Liver (tissue), 9 donors: ENCODE data around the gene ATG4A. TPM values are rescaled to one million over a fixed set of nuclear protein-coding genes. Genes with fewer than 3 reads are reported as not detected.

ENCODE experiments used
- DNase-seq: peaks from one replicate; pipeline ENCODE4 v3.0.0-alpha.2; 2017; ENCODE audit warnings: low spot score
- H3K27ac ChIP-seq, 2 donors: one replicate each; pipeline ENCODE4 v1.7.0; 2013; ENCODE audit warnings: inconsistent platforms in 2 of 2, low read length in 2 of 2, control low read depth in 1 of 2, low read depth in 1 of 2, mild to moderate bottlenecking in 1 of 2
- H3K27me3 ChIP-seq, 4 donors: one replicate each; pipeline versions ENCODE4 v1.6.1 to v1.7.0; 2013; ENCODE audit warnings: low read length in 3 of 4, inconsistent platforms in 1 of 4, mild to moderate bottlenecking in 1 of 4, moderate library complexity in 1 of 4; ENCODE audit not compliant: control insufficient read depth in 4 of 4, insufficient read depth in 4 of 4
- H3K36me3 ChIP-seq, 4 donors: one replicate each; pipeline versions ENCODE4 v1.6.1 to v1.7.0; 2013; ENCODE audit warnings: low read length in 3 of 4, mild to moderate bottlenecking in 3 of 4, low read depth in 1 of 4, moderate library complexity in 1 of 4; ENCODE audit not compliant: control insufficient read depth in 4 of 4, insufficient read depth in 3 of 4
- H3K4me1 ChIP-seq, 4 donors: one replicate each; pipeline versions ENCODE4 v1.6.1 to v1.7.0; 2013; ENCODE audit warnings: low read length in 3 of 4, mild to moderate bottlenecking in 3 of 4, moderate library complexity in 1 of 4; ENCODE audit not compliant: control insufficient read depth in 4 of 4, insufficient read depth in 4 of 4
- H3K4me3 ChIP-seq, 3 donors: one replicate each; pipeline versions ENCODE4 v1.6.1 to v1.7.0; 2013; ENCODE audit warnings: low read length in 3 of 3, control low read depth in 1 of 3, low read depth in 1 of 3, mild to moderate bottlenecking in 1 of 3
- H3K9ac ChIP-seq, 2 donors: one replicate each; pipeline ENCODE4 v1.7.0; 2013; ENCODE audit warnings: low read length in 2 of 2, mild to moderate bottlenecking in 2 of 2, moderate library complexity in 2 of 2, control low read depth in 1 of 2, low read depth in 1 of 2
- H3K9me3 ChIP-seq, 4 donors: one replicate each; pipeline versions ENCODE4 v1.6.1 to v1.7.0; 2013; ENCODE audit warnings: low read length in 3 of 4; ENCODE audit not compliant: control insufficient read depth in 4 of 4
- FOXA1 ChIP-seq: IDR thresholded peaks from 2 replicates; pipeline ENCODE4 v1.6.1; 2016; ENCODE audit warnings: antibody characterized with exemption
- FOXA2 ChIP-seq: IDR thresholded peaks from 2 replicates; pipeline ENCODE4 v1.6.1; 2016; ENCODE audit warnings: antibody characterized with exemption
- GABPA ChIP-seq, 2 donors: IDR thresholded peaks in 1 of 2; conservative IDR thresholded peaks in 1 of 2; 2 replicates each; pipeline ENCODE4 v1.6.1; 2016; ENCODE audit warnings: antibody characterized with exemption in 2 of 2, mild to moderate bottlenecking in 1 of 2, moderate library complexity in 1 of 2
- HNF4A ChIP-seq, 2 donors: conservative IDR thresholded peaks; 2 replicates each; pipeline ENCODE4 v1.6.1; 2016; ENCODE audit warnings: antibody characterized with exemption in 2 of 2, mild to moderate bottlenecking in 2 of 2
- JUND ChIP-seq, 2 donors: IDR thresholded peaks; 2 replicates each; pipeline ENCODE4 v1.6.1; 2016; ENCODE audit warnings: antibody characterized with exemption in 2 of 2
- NR2F2 ChIP-seq: IDR thresholded peaks from 2 replicates; pipeline ENCODE4 v1.6.1; 2016; ENCODE audit warnings: antibody characterized with exemption
- RXRA ChIP-seq, 2 donors: IDR thresholded peaks; 2 replicates each; pipeline ENCODE4 v1.6.1; 2017 to 2018; ENCODE audit warnings: antibody characterized with exemption in 2 of 2, mild to moderate bottlenecking in 1 of 2
- TAF1 ChIP-seq: conservative IDR thresholded peaks from 2 replicates; pipeline ENCODE4 v1.6.1; 2016; ENCODE audit warnings: antibody characterized with exemption, mild to moderate bottlenecking
- WGBS: extraction: QIAGEN DNeasy Blood & Tissue Kit; methylation state at CpG from one replicate; pipeline ENCODE4 v1.1.7; 2013; 5-methylcytosine and 5-hydroxymethylcytosine counted together
- polyA plus RNA-seq, 2 donors: library from polyadenylated mRNA; stranded (reverse) in 1 of 2; unstranded in 1 of 2; fragments of 200-250 nt in 1 of 2; fragments of >200 nt in 1 of 2; fragmentation: Nextera tagmentation in 1 of 2; extraction: Ambion mirVana in 1 of 2; gene quantifications; one replicate each; pipeline versions ENCODE4 v1.2.1 to v1.2.3, GENCODE V29; 2013 to 2015
- total RNA-seq, 2 donors: library from RNA; depleted of rRNA; stranded (reverse); fragments of >200 nt; gene quantifications; one replicate each; pipeline ENCODE4 v1.2.3, GENCODE V29; 2014
- TF ChIP-seq, protein P1 (sequence below): IDR thresholded peaks from 2 replicates; pipeline ENCODE4 v1.6.1; 2016; ENCODE audit warnings: antibody characterized with exemption
- TF ChIP-seq, protein P2 (sequence below): IDR thresholded peaks from 2 replicates; pipeline ENCODE4 v1.6.1; 2016; ENCODE audit warnings: antibody characterized with exemption
- TF ChIP-seq, protein P3 (sequence below): IDR thresholded peaks from 2 replicates; pipeline ENCODE4 v1.6.1; 2016; ENCODE audit warnings: antibody characterized with exemption, mild to moderate bottlenecking
- donor health status: healthy.
- donor health status: healthy.
- donor health status: healthy.
- donor health status: healthy.
- donor health status: healthy.

Gene ATG4A
- total and polyA plus RNA-seq, 4 donors = 11.7 to 19.8 (median 16.6) TPM

DNA sequence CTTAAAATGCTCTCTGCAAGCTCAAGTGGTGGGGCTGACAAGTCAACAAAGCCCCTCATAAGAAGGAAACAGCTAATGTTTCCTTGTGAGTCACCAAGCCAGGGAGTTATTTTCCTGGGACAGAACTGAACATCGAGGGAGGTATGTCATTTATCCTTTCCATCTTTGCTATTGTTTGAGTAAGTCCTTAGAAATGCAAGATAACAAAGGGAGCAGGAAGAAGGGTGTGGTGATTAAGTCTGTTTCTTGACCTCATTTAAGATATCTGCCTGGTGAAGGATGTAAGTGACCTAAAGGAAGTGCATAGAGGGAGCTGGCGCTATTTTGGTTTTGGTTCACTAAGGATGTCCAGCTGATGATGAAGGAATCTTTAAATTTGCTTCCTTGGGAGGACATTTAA, 39.9 kb downstream of the ATG4A start:
- WGBS = 68% methylated on average over 2 of the region's 2 CpGs
- Histone ChIP-seq H3K9ac (no peak overlapping the region), H3K27me3 (no peaks in the 10 kb centered on the region), H3K9me3 (no peaks in the 10 kb centered on the region), H3K4me3 (no peak overlapping the region), H3K4me1 (no peaks in the 10 kb centered on the region), H3K36me3 (peaks cover 0 to 11% (median 3%) of the 10 kb centered on the region in 4 donors), H3K27ac (no peak overlapping the region)
- no peak for DNase-seq
- no peak for TF ChIP-seq RXRA (IDR thresholded peaks at IDR 0.05)
- peak; percentile 87 for TF ChIP-seq NR2F2
- TF ChIP-seq TAF1 = no peak

DNA sequence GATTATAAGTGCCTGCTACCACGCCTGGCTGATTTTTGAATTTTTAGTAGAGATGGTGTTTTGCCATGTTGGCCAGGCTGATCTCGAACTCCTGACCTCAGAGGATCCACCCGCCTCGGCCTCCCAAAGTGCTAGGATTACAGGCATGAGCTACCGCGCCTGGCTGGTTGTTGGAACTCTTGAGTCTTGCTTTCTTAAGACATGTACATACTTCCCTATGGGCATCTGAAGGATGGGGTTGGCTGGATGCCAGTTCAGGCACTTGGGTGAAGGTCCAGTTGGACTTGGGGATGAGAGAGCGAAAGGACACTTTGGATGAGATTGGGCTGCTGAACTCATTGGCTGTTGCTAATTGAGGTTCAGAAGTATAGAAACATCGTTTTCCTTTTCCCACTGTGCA, 40.5 kb downstream of the ATG4A start:
- Histone ChIP-seq H3K9me3 (no peaks in the 10 kb centered on the region), H3K27me3 (no peaks in the 10 kb centered on the region), H3K4me3 (no peak overlapping the region), H3K9ac (no peak overlapping the region), H3K27ac (no peak overlapping the region), H3K36me3 (peaks cover 0 to 9% (median 3%) of the 10 kb centered on the region in 4 donors), H3K4me1 (no peaks in the 10 kb centered on the region)
- TF ChIP-seq NR2F2 (no peak), GABPA (IDR thresholded peaks at IDR 0.05 in 1 of 2, conservative IDR thresholded peaks at IDR 0.05 in 1 of 2) (no peak), RXRA (IDR thresholded peaks at IDR 0.05) (no peak)
- TF ChIP-seq, protein P1, sequence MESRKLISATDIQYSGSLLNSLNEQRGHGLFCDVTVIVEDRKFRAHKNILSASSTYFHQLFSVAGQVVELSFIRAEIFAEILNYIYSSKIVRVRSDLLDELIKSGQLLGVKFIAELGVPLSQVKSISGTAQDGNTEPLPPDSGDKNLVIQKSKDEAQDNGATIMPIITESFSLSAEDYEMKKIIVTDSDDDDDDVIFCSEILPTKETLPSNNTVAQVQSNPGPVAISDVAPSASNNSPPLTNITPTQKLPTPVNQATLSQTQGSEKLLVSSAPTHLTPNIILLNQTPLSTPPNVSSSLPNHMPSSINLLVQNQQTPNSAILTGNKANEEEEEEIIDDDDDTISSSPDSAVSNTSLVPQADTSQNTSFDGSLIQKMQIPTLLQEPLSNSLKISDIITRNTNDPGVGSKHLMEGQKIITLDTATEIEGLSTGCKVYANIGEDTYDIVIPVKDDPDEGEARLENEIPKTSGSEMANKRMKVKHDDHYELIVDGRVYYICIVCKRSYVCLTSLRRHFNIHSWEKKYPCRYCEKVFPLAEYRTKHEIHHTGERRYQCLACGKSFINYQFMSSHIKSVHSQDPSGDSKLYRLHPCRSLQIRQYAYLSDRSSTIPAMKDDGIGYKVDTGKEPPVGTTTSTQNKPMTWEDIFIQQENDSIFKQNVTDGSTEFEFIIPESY = no peak
- TF ChIP-seq, protein P2, sequence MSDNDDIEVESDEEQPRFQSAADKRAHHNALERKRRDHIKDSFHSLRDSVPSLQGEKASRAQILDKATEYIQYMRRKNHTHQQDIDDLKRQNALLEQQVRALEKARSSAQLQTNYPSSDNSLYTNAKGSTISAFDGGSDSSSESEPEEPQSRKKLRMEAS = no peak
- WGBS = 94% methylated on average over 8 of the region's 8 CpGs
- no peak for DNase-seq

DNA sequence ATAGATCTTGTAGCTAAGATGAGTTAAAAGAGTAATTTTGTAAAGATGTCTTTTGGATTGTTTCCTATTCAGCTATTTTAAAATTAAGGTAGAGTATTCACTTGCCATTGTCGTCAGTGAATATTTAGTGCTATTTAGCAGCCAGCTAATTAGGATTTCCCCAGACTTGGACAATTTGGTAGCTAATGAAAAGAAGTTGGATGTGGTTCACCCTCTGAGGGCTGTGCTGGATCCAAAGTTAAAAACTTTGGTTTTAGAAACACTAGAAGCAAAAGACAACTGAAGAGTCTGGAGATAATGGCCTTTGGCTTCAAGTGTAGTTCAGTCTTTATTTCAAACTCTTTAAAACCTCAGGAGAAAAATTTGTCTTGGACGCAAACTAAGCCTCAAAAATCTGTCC, 41.3 kb downstream of the ATG4A start:
- H3K36me3 ChIP-seq = peaks cover 0 to 9% (median 4%) of the 10 kb centered on the region in 4 donors
- no peak overlapping the region for H3K9ac ChIP-seq
- no peaks in the 10 kb centered on the region for H3K27me3 ChIP-seq
- H3K4me3 ChIP-seq = no peak overlapping the region
- no peak overlapping the region for H3K27ac ChIP-seq
- no peaks in the 10 kb centered on the region for H3K9me3 ChIP-seq
- 93% methylated on average over 2 of the region's 2 CpGs for WGBS
- no peak for DNase-seq
- TF ChIP-seq HNF4A (conservative IDR thresholded peaks at IDR 0.05) = no peak
- TF ChIP-seq, protein P2 = no peak
- TF ChIP-seq, protein P1 = no peak
- no peaks in the 10 kb centered on the region for H3K4me1 ChIP-seq

DNA sequence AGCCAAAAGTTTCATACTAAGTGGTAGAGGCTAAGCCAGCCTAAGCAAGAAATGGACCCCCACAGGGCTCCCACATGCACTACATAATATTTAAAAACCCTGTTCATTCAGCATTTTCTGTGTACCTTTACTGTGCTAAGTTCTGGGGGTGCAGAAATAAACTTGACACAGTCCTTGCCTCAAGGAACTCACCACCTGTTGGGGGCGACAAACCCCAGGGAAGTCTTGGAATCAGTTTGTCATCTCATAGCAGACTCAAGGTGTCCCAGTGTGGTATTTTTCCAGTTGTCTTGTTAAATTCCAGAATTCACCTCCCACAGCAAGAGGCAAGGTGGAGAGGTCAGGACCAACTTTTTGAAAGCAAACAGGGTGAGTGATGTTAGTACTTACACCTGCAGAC, 43.1 kb downstream of the ATG4A start:
- Histone ChIP-seq H3K27me3 (no peaks in the 10 kb centered on the region), H3K27ac (no peak overlapping the region), H3K4me3 (no peak overlapping the region), H3K36me3 (peaks cover 0 to 16% (median 5%) of the 10 kb centered on the region in 4 donors), H3K9ac (no peak overlapping the region), H3K4me1 (no peaks in the 10 kb centered on the region), H3K9me3 (no peaks in the 10 kb centered on the region)
- WGBS = 100% methylated on average over 1 of the region's 1 CpG
- no peak for TF ChIP-seq JUND (IDR thresholded peaks at IDR 0.05)
- TF ChIP-seq, protein P3, sequence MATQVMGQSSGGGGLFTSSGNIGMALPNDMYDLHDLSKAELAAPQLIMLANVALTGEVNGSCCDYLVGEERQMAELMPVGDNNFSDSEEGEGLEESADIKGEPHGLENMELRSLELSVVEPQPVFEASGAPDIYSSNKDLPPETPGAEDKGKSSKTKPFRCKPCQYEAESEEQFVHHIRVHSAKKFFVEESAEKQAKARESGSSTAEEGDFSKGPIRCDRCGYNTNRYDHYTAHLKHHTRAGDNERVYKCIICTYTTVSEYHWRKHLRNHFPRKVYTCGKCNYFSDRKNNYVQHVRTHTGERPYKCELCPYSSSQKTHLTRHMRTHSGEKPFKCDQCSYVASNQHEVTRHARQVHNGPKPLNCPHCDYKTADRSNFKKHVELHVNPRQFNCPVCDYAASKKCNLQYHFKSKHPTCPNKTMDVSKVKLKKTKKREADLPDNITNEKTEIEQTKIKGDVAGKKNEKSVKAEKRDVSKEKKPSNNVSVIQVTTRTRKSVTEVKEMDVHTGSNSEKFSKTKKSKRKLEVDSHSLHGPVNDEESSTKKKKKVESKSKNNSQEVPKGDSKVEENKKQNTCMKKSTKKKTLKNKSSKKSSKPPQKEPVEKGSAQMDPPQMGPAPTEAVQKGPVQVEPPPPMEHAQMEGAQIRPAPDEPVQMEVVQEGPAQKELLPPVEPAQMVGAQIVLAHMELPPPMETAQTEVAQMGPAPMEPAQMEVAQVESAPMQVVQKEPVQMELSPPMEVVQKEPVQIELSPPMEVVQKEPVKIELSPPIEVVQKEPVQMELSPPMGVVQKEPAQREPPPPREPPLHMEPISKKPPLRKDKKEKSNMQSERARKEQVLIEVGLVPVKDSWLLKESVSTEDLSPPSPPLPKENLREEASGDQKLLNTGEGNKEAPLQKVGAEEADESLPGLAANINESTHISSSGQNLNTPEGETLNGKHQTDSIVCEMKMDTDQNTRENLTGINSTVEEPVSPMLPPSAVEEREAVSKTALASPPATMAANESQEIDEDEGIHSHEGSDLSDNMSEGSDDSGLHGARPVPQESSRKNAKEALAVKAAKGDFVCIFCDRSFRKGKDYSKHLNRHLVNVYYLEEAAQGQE = no peak
- no peak for TF ChIP-seq FOXA2
- no peak for TF ChIP-seq GABPA (IDR thresholded peaks at IDR 0.05 in 1 of 2, conservative IDR thresholded peaks at IDR 0.05 in 1 of 2)
- no peak for TF ChIP-seq FOXA1
- no peak for DNase-seq
